Natural killer cell treated with Interleukin-12 subunit alpha and Interleukin-12 subunit beta and Interleukin-15 and Interleukin-18, amount 100 ng/mL, for 72 hours (primary cell): ENCODE results near the gene ARHGAP32. TPM values are rescaled to one million over a fixed set of nuclear protein-coding genes. Genes with fewer than 3 reads are reported as not detected.
"Not testable (repeated sequence)": the region's sequence is repeated elsewhere in the genome, so short reads cannot be mapped to it uniquely, and the experiment has no call there.

Source experiments
- ATAC-seq, 2 donors: fragments of 150-1000 bp; cut with Tn5 transposase in 1 of 2; sonication (Bioruptor Pico), chemical (Tn5 transposase) in 1 of 2; 2 replicates each; pipeline ENCODE4 v1.10.0; 2021
- DNase-seq: peaks from one replicate; pipeline ENCODE4 v3.0.0; 2022; ENCODE audit warnings: low spot score
- H3K27ac Mint-ChIP-seq, 2 donors: 1 replicate in 1 of 2; 2 replicates in 1 of 2; pipeline ENCODE4 v1.8.0; 2022; ENCODE audit warnings: mixed read lengths in 2 of 2, mild to moderate bottlenecking in 1 of 2, moderate library complexity in 1 of 2
- H3K27me3 Mint-ChIP-seq, 2 donors: 1 replicate in 1 of 2; 2 replicates in 1 of 2; pipeline ENCODE4 v1.8.0; 2022; ENCODE audit warnings: mixed read lengths in 2 of 2
- H3K36me3 Mint-ChIP-seq: one replicate; pipeline ENCODE4 v1.8.0; 2022; ENCODE audit warnings: mixed read lengths
- H3K4me1 Mint-ChIP-seq, 2 donors: 1 replicate in 1 of 2; 2 replicates in 1 of 2; pipeline ENCODE4 v1.8.0; 2022; ENCODE audit warnings: low read depth in 2 of 2, mixed read lengths in 2 of 2, mild to moderate bottlenecking in 1 of 2
- H3K4me3 Mint-ChIP-seq: one replicate; pipeline ENCODE4 v1.8.0; 2022; ENCODE audit warnings: mixed read lengths
- H3K9me3 Mint-ChIP-seq: 2 replicates; pipeline ENCODE4 v1.8.0; 2022; ENCODE audit warnings: mixed read lengths
- total RNA-seq, 2 donors: library from RNA; stranded (reverse); gene quantifications; one replicate each; pipeline ENCODE4 v1.2.3, GENCODE V29; 2022

ARHGAP32 gene
- total RNA-seq, 2 donors from 2014 or later: 0.81 to 1.5 TPM

DNA sequence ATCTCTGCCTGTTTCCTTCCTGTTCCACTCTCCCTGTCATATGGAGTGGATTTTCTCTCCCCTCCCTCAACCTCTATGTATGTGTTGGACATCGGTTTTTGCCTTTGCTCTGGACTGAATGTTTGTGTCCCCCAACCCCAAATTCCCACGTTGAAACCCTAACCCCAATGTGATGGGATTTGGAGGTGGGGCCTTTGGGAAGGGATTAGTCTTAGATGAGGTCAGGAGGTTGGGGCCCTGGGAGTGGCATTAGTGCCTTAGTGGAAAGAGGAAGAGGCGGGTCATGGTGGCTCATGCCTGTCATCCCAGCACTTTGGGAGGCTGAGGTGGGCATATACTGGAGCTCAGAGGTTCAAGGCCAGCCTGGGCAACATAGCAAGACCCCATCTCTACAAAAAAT lies 261.1 kb downstream of the ARHGAP32 start:
- H3K36me3 Mint-ChIP-seq: no peaks in the 10 kb centered on the region
- ATAC-seq (no peak), DNase-seq (no peak)
- no peaks in the 10 kb centered on the region for H3K9me3 Mint-ChIP-seq
- no peak overlapping the region for H3K4me3 Mint-ChIP-seq
- peaks cover 20 to 23% of the 10 kb centered on the region in 2 donors for H3K4me1 Mint-ChIP-seq
- H3K27ac Mint-ChIP-seq: no peak overlapping the region
- H3K27me3 Mint-ChIP-seq: peaks cover 0 to 23% of the 10 kb centered on the region in 2 donors

DNA sequence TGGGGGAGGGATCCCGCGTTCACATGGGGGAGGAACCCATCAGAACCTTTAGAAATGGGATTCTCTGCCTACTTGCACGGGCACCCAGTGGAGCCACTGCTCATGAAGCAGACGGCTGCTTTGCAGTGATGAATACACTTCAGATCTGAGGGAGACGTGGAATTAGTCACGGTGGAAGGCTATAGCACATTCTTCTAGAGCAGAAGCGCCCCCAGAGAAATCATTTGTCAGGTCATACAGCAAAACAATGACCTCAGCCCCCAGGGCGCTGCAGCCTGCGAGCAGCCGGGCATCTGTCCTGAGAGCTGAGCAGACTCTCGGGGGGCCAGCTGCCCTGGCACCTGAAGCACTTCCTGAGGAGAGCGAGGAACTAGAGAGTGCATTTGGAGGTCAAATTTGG lies 262.1 kb downstream of the ARHGAP32 start:
- Mint-ChIP-seq H3K9me3 (no peaks in the 10 kb centered on the region), H3K27me3 (peaks cover 0 to 23% of the 10 kb centered on the region in 2 donors), H3K4me1 (peaks cover 20 to 23% of the 10 kb centered on the region in 2 donors), H3K4me3 (no peak overlapping the region), H3K36me3 (no peaks in the 10 kb centered on the region), H3K27ac (peak overlapping the region in 1 of 2 donors; percentile 35)
- no peak for DNase-seq
- ATAC-seq: no peak

DNA sequence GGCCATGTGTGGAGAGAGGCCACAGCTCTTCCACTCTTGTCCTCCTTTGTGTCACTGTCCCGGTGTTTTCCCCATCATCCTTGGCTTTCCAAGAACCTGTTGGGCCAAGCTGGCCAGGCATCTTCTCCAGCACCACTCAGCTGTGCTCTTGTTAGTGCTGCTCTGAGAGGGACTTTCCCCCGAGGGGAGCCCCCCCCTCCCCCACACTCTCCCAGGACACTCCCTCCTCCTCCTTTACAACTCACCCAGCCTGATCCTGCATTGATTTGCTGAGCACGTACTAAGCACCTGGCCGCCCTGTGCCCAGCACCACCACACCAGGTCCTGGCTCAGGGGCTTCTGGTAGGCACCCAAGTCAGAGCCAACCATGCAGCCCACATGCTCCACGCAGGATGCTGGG lies 262.7 kb downstream of the ARHGAP32 start:
- Mint-ChIP-seq H3K9me3 (no peaks in the 10 kb centered on the region), H3K4me1 (peaks cover 20 to 23% of the 10 kb centered on the region in 2 donors), H3K4me3 (peak overlapping the region; percentile 38), H3K27me3 (peaks cover 0 to 23% of the 10 kb centered on the region in 2 donors), H3K36me3 (no peaks in the 10 kb centered on the region), H3K27ac (peak overlapping the region; percentile 28 to 35)
- DNase-seq: no peak
- ATAC-seq: no peak

- ATAC-seq: peak; percentile 51 to 73
- peak overlapping the region; percentile 9 for H3K4me3 Mint-ChIP-seq
- H3K4me1 Mint-ChIP-seq: peaks cover 17 to 23% of the 10 kb centered on the region in 2 donors
- peak overlapping the region; percentile 3 to 28 for H3K27ac Mint-ChIP-seq
- H3K9me3 Mint-ChIP-seq: no peaks in the 10 kb centered on the region
- DNase-seq: peak; percentile 15
- peaks cover 0 to 20% of the 10 kb centered on the region in 2 donors for H3K27me3 Mint-ChIP-seq
- no peaks in the 10 kb centered on the region for H3K36me3 Mint-ChIP-seq
These were observed 263.7 kb downstream of the ARHGAP32 start for GRCh38 chr11:128928400-128928799.

DNA sequence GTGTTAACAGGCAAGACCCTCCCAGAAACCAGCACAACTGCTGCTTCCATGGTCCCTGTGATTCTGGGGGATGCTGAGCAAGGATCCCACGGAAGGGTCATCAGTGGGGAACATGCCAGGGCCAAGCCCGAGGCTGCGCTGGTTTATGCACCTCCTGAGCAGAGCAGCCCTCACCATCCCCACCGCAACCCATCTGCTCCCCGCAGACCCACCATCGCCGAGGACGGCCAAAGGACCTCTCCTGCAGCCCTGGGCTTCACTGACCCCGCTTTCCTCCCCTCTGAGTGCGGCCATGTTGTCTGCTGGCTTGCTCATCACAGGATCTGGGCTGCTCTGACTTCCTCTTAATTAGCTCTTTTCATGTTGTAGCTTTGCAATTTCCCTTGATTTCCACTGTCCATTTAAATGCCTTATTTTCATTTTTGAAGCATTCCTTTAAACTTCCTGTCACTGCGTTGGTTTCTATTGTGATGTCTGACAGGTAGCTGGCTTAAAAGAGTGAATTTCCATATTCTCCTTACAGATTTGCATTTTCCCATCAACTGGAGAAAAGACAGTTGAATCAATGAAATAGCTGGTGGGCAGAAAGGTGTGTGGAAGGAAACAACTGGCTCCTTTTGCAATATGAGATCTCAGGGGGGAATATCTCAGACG lies 264.3 kb downstream of the ARHGAP32 start:
- peaks cover 0 to 19% of the 10 kb centered on the region in 2 donors for H3K27me3 Mint-ChIP-seq
- DNase-seq (peak; percentile 28), ATAC-seq (no peak)
- H3K9me3 Mint-ChIP-seq: no peaks in the 10 kb centered on the region
- H3K4me3 Mint-ChIP-seq: peak overlapping the region; percentile 9
- no peaks in the 10 kb centered on the region for H3K36me3 Mint-ChIP-seq
- H3K4me1 Mint-ChIP-seq: peaks cover 17 to 23% of the 10 kb centered on the region in 2 donors
- H3K27ac Mint-ChIP-seq: peak overlapping the region in 1 of 2 donors; percentile 3

GRCh38 chr11:128927108-128927461 lies 265.0 kb downstream of the ARHGAP32 start:
- H3K27ac Mint-ChIP-seq: no peak overlapping the region
- no peak overlapping the region for H3K4me3 Mint-ChIP-seq
- ATAC-seq (no peak), DNase-seq (peak; percentile 34)
- no peaks in the 10 kb centered on the region for H3K36me3 Mint-ChIP-seq
- peaks cover 0 to 21% of the 10 kb centered on the region in 2 donors for H3K27me3 Mint-ChIP-seq
- H3K9me3 Mint-ChIP-seq: no peaks in the 10 kb centered on the region
- peaks cover 17 to 23% of the 10 kb centered on the region in 2 donors for H3K4me1 Mint-ChIP-seq

DNA sequence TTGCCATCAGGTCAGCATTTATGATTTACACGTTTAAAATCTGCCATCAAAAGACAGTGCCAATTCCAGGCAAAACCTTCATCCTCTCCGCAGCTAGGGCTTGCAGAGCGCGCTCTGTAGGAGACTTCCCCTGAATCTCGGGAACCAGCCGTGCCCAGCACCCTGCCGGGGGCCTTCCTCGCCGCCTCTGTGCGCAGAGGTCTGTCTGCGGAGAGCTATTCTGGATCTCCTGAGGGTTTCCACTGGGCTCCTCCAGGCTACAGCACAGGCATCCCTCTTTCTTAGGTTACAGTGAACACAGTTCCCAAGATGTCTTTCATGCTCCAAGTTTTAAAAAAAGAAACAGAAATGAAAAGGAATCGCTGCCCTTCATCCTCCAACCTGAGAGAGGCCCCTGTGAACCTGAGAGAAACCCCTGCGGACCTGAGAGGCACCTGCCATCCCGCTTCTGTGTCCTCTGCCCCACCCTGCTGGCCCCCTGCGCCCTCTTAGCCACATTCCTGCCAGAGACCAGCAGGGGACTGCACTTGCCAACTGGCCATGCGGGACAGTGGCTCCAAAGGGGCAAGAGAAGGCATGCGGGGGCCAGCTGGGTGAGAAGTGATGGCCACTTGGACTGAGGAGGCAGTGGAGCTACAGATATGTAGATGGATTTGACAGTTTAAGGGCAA lies 265.6 kb downstream of the ARHGAP32 start:
- ATAC-seq: no peak
- no peak overlapping the region for H3K27ac Mint-ChIP-seq

GRCh38 chr11:128926000-128926399 lies 266.1 kb downstream of the ARHGAP32 start:
- DNase-seq: no peak
- Mint-ChIP-seq H3K27ac (no peak overlapping the region), H3K9me3 (no peaks in the 10 kb centered on the region), H3K36me3 (no peaks in the 10 kb centered on the region), H3K4me1 (peaks cover 17 to 19% of the 10 kb centered on the region in 2 donors), H3K27me3 (peaks cover 7 to 23% of the 10 kb centered on the region in 2 donors), H3K4me3 (no peak overlapping the region)
- ATAC-seq: no peak

More for the DNA sequence above, 265.6 kb downstream of the ARHGAP32 start:
- peak; percentile 37 for DNase-seq
- Mint-ChIP-seq H3K9me3 (no peaks in the 10 kb centered on the region), H3K36me3 (no peaks in the 10 kb centered on the region), H3K4me3 (no peak overlapping the region), H3K27me3 (peaks cover 1 to 21% of the 10 kb centered on the region in 2 donors), H3K4me1 (peaks cover 17 to 23% of the 10 kb centered on the region in 2 donors)

DNA sequence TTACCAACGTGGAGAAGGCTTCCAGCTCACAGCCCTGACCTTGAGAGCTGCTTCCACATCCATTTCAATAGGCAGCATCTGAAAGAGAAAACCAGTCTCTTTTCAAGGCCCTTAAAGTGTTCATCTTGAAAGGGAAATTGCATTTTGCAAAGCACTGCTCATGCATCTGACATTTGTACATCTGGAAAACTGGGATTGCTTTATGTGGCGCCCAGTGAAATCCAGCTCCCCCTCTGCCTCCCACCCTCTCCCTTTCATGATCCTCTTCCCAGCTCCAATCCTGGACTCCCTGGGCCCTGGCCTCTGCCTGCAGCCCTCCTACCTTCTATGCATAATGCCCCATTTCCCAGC lies 266.9 kb downstream of the ARHGAP32 start:
- peak; percentile 45 for DNase-seq
- Mint-ChIP-seq H3K4me3 (no peak overlapping the region), H3K27ac (no peak overlapping the region), H3K4me1 (peaks cover 17% of the 10 kb centered on the region in 2 donors), H3K36me3 (no peaks in the 10 kb centered on the region), H3K9me3 (no peaks in the 10 kb centered on the region), H3K27me3 (peaks cover 10 to 25% of the 10 kb centered on the region in 2 donors)
- no peak for ATAC-seq

GRCh38 chr11:128924510-128925249 lies 267.4 kb downstream of the ARHGAP32 start:
- Mint-ChIP-seq H3K4me1 (peaks cover 14 to 15% of the 10 kb centered on the region in 2 donors), H3K4me3 (no peak overlapping the region), H3K27ac (no peak overlapping the region), H3K27me3 (peaks cover 10 to 24% of the 10 kb centered on the region in 2 donors), H3K36me3 (no peaks in the 10 kb centered on the region), H3K9me3 (no peaks in the 10 kb centered on the region)
- ATAC-seq (no peak), DNase-seq (peak; percentile 44)

- no peaks in the 10 kb centered on the region for H3K36me3 Mint-ChIP-seq
- H3K9me3 Mint-ChIP-seq: no peaks in the 10 kb centered on the region
- ATAC-seq: no peak
These were observed 268.0 kb downstream of the ARHGAP32 start for GRCh38 chr11:128924104-128924503.

GRCh38 chr11:128921793-128922192 lies 270.3 kb downstream of the ARHGAP32 start:
- Mint-ChIP-seq H3K36me3 (no peaks in the 10 kb centered on the region), H3K9me3 (no peaks in the 10 kb centered on the region), H3K27ac (no peak overlapping the region), H3K4me1 (peaks cover 18 to 22% of the 10 kb centered on the region in 2 donors), H3K27me3 (peaks cover 18 to 20% of the 10 kb centered on the region in 2 donors), H3K4me3 (no peak overlapping the region)
- DNase-seq (peak; percentile 22), ATAC-seq (no peak)

More at GRCh38 chr11:128924104-128924503, 268.0 kb downstream of the ARHGAP32 start:
- DNase-seq: peak; percentile 32
- H3K4me3 Mint-ChIP-seq: no peak overlapping the region
- no peak overlapping the region for H3K27ac Mint-ChIP-seq
- H3K4me1 Mint-ChIP-seq: peaks cover 13 to 14% of the 10 kb centered on the region in 2 donors
- H3K27me3 Mint-ChIP-seq: peaks cover 10 to 22% of the 10 kb centered on the region in 2 donors

DNA sequence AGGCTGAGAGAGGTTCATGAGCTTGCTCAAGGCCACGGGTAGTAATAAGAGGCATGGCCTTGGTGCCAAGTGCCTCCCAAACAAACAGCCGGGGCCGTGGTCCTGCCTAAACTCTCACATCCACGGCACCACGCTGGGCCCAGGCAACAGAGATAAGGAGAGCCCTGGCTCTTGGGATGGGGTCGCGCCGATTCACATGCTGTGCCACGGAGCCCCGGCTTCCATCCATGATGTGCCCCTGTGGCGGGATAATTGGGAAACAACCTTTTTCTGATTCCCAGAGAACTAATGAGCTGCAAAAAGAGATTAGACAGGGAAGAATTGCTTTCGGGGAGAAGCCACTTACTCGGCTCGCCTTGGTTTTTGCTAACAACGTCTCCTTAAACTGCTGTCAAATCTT lies 271.5 kb downstream of the ARHGAP32 start:
- H3K4me3 Mint-ChIP-seq: no peak overlapping the region
- peaks cover 5% of the 10 kb centered on the region for H3K36me3 Mint-ChIP-seq
- ATAC-seq (no peak), DNase-seq (peak; percentile 51)
- no peak overlapping the region for H3K27ac Mint-ChIP-seq
- H3K9me3 Mint-ChIP-seq: no peaks in the 10 kb centered on the region
- H3K4me1 Mint-ChIP-seq: peaks cover 18 to 26% of the 10 kb centered on the region in 2 donors
- H3K27me3 Mint-ChIP-seq: peaks cover 25 to 26% of the 10 kb centered on the region in 2 donors

- not testable (repeated sequence) for H3K4me3 Mint-ChIP-seq, DNase-seq, H3K9me3 Mint-ChIP-seq, H3K36me3 Mint-ChIP-seq, ATAC-seq
- Mint-ChIP-seq H3K4me1 (peaks cover 18 to 29% of the 10 kb centered on the region in 2 donors), H3K27ac (peak overlapping the region in 1 of 2 donors; percentile 68), H3K27me3 (peaks cover 33 to 35% of the 10 kb centered on the region in 2 donors)
These were observed 272.5 kb downstream of the ARHGAP32 start for GRCh38 chr11:128919635-128920034.
